VCaP (cell line): ENCODE data around the gene AVPI1.

ENCODE experiments used
- H3K27ac ChIP-seq: fragments of 450-650 bp; 2 replicates; pipeline ENCODE4 v1.5.1; 2017
- TF ChIP-seq, protein P1 (sequence below): fragments of 450-650 bp; conservative IDR thresholded peaks from 2 replicates; pipeline ENCODE4 v1.5.1; 2017; ENCODE audit warnings: mild to moderate bottlenecking, moderate library complexity

The AVPI1 gene

GRCh38 chr10:97708976-97709946 lies 22.2 kb upstream of the AVPI1 start:
- TF ChIP-seq, protein P1, sequence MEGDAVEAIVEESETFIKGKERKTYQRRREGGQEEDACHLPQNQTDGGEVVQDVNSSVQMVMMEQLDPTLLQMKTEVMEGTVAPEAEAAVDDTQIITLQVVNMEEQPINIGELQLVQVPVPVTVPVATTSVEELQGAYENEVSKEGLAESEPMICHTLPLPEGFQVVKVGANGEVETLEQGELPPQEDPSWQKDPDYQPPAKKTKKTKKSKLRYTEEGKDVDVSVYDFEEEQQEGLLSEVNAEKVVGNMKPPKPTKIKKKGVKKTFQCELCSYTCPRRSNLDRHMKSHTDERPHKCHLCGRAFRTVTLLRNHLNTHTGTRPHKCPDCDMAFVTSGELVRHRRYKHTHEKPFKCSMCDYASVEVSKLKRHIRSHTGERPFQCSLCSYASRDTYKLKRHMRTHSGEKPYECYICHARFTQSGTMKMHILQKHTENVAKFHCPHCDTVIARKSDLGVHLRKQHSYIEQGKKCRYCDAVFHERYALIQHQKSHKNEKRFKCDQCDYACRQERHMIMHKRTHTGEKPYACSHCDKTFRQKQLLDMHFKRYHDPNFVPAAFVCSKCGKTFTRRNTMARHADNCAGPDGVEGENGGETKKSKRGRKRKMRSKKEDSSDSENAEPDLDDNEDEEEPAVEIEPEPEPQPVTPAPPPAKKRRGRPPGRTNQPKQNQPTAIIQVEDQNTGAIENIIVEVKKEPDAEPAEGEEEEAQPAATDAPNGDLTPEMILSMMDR = peak; percentile 83
- H3K27ac ChIP-seq = no peak overlapping the region

DNA sequence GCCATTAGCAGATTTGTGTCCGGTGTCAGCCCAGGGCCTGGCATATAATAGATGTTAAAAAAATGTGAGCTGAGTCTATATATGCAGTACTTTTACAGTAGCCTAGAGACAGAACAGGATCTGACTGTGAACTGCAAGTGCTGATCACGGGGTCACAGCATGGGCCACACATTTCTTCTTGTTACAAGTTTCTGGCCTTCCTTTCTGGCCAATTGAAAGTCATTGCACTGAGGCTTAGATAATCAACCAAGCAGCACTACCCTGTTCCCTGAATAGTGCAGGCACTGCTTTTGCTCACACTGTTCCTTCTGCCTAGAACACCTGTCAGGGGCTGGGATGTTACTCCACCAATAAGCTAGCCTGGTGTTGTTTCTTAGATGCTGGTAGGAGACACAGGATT lies 21.1 kb upstream of the AVPI1 start:
- TF ChIP-seq, protein P1 = no peak
- no peak overlapping the region for H3K27ac ChIP-seq

GRCh38 chr10:97707134-97707861 lies 20.3 kb upstream of the AVPI1 start:
- TF ChIP-seq, protein P1 = no peak
- no peak overlapping the region for H3K27ac ChIP-seq

- no peak overlapping the region for H3K27ac ChIP-seq
- TF ChIP-seq, protein P1 = no peak
These were observed 18.1 kb upstream of the AVPI1 start for GRCh38 chr10:97705006-97705670.

DNA sequence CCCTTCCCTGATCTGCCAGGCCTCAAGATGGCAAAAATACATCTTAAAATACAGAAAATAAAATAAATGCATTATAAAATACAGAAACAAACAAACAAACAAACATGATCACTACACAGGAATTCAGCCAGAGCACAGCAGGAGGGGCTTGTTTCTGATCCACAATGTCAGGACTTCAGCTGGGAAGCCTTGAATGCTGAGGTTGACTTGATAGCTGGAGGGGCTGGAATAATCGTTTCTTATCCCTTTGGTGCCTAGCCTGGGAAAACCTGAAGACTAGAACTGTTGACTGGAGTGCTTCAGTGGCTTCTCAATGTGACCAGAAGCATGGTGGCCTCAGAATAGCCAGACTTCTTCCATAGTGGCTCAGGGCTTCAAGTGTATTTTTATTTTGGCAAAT lies 17.3 kb upstream of the AVPI1 start:
- no peak overlapping the region for H3K27ac ChIP-seq
- TF ChIP-seq, protein P1 = no peak

GRCh38 chr10:97703398-97704067 lies 16.5 kb upstream of the AVPI1 start:
- TF ChIP-seq, protein P1 = no peak
- H3K27ac ChIP-seq = no peak overlapping the region
